ENCODE results near the gene PCDHA5.
"Not testable (repeated sequence)": the region's sequence is repeated elsewhere in the genome, so short reads cannot be mapped to it uniquely, and the experiment has no call there.

Gene PCDHA5

DNA sequence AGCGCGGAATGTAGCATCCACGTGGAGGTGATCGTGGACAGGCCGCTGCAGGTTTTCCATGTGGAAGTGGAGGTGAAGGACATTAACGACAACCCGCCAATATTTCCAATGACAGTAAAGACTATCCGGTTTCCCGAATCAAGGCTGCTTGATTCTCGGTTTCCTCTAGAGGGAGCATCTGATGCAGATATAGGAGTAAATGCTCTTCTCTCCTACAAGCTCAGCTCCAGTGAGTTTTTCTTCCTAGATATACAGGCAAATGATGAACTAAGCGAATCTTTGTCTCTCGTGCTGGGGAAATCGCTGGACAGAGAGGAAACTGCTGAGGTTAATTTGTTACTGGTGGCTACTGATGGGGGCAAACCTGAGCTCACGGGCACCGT, 26.2 kb upstream of the PCDHA5 start:
- H3K27ac ChIP-seq, result peak overlapping the region; percentile 53
- 0 out of 2 replicates have a peak, but pooled peaks have one; percentile 11 for TF ChIP-seq CTCF (IDR thresholded peaks at IDR 0.05)
- no peak for TF ChIP-seq ZFX (IDR thresholded peaks at IDR 0.05; ENCODE audit: borderline replicate concordance)

DNA sequence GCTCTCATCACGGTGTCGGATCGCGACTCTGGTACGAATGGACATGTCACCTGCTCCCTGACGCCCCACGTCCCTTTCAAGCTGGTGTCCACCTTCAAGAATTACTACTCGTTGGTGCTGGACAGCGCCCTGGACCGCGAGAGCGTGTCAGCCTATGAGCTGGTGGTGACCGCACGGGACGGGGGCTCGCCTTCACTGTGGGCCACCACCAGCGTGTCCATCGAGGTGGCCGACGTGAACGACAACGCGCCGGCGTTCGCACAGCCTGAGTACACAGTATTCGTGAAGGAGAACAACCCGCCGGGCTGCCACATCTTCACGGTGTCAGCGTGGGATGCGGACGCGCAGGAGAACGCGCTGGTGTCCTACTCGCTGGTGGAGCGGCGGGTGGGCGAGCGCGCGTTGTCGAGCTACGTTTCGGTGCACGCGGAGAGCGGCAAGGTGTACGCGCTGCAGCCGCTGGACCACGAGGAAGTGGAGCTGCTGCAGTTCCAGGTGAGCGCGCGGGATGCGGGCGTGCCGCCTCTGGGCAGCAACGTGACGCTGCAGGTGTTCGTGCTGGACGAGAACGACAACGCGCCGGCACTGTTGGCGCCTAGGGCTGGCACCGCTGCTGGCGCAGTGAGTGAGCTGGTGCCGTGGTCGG, 25.2 kb upstream of the PCDHA5 start:
- H3K27ac ChIP-seq, result not testable (repeated sequence)

GRCh38 chr5:140796718-140797095, 24.7 kb upstream of the PCDHA5 start:
- no peak overlapping the region for H3K27ac ChIP-seq
- TF ChIP-seq ZFX (IDR thresholded peaks at IDR 0.05; ENCODE audit: borderline replicate concordance) (no peak), CTCF (IDR thresholded peaks at IDR 0.05) (no peak)

GRCh38 chr5:140800816-140801493, 20.5 kb upstream of the PCDHA5 start, which contains the start of gene PCDHA3:
PCDHA3 (plus strand) TSS chr5:140801057.
- no peak within 1 kb of the TSS for H3K27ac ChIP-seq
- TF ChIP-seq CTCF (IDR thresholded peaks at IDR 0.05) (peak; percentile 31; the same call in 1 of the 2 replicates), ZFX (IDR thresholded peaks at IDR 0.05; ENCODE audit: borderline replicate concordance) (no peak)

- TF ChIP-seq ZFX (IDR thresholded peaks at IDR 0.05; ENCODE audit: borderline replicate concordance) (no peak), CTCF (IDR thresholded peaks at IDR 0.05) (no peak)
- no peak overlapping the region for H3K27ac ChIP-seq
Observed at GRCh38 chr5:140801494-140801841, 19.9 kb upstream of the PCDHA5 start.

DNA sequence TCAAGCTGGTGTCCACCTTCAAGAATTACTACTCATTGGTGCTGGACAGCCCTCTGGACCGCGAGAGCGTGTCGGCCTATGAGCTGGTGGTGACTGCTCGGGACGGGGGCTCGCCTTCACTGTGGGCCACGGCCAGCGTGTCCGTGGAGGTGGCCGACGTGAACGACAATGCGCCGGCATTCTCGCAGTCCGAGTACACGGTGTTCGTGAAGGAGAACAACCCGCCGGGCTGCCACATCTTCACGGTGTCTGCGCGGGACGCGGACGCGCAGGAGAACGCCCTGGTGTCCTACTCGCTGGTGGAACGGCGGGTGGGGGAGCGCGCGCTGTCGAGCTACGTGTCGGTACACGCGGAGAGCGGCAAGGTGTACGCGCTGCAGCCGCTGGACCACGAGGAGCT, 19.0 kb upstream of the PCDHA5 start:
- H3K27ac ChIP-seq, result not testable (repeated sequence)

GRCh38 chr5:140802781-140803271, 18.6 kb upstream of the PCDHA5 start:
- no peak for TF ChIP-seq CTCF (IDR thresholded peaks at IDR 0.05)
- TF ChIP-seq ZFX (IDR thresholded peaks at IDR 0.05; ENCODE audit: borderline replicate concordance), result no peak
- H3K27ac ChIP-seq, result no peak overlapping the region

DNA sequence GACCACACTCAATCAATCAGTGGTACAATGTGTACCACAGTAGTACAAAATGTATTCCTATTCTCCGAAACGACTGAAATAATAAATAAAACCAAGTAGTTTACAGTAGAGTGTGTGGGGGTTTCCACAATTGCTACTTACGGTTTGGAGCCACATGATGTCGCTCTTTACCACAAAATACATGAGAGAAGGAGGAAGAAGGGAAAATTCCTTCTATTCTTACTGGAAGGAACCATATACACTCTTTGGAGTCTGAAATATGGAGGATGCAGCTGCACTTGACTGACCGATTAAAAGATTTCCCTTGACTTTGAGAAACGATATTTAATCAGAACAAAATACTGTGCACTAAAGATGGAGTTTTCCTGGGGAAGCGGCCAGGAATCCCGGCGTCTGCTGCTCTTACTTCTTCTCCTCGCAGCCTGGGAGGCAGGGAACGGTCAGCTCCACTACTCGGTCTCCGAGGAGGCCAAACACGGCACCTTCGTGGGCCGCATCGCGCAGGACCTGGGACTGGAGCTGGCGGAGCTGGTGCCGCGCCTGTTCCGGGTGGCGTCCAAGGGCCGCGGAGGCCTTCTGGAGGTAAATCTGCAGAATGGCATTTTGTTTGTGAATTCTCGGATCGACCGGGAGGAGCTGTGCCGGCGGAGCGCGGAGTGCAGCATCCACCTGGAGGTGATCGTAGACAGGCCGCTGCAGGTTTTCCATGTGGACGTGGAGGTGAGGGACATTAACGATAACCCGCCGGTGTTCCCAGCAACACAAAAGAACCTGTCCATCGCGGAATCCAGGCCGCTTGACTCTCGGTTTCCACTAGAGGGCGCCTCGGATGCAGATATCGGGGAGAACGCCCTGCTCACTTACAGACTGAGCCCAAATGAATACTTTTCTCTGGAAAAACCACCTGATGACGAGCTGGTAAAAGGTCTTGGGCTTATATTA, 14.3 kb upstream of the PCDHA5 start, which contains the start of gene PCDHA4:
Gene PCDHA4 (plus strand): TSS at position 235 of the 942 bp plus-strand sequence.
- TF ChIP-seq ZFX (IDR thresholded peaks at IDR 0.05; ENCODE audit: borderline replicate concordance), result no peak
- TF ChIP-seq CTCF (IDR thresholded peaks at IDR 0.05), result peak; percentile 80
- peak within 1 kb of the TSS; percentile 78 for H3K27ac ChIP-seq

DNA sequence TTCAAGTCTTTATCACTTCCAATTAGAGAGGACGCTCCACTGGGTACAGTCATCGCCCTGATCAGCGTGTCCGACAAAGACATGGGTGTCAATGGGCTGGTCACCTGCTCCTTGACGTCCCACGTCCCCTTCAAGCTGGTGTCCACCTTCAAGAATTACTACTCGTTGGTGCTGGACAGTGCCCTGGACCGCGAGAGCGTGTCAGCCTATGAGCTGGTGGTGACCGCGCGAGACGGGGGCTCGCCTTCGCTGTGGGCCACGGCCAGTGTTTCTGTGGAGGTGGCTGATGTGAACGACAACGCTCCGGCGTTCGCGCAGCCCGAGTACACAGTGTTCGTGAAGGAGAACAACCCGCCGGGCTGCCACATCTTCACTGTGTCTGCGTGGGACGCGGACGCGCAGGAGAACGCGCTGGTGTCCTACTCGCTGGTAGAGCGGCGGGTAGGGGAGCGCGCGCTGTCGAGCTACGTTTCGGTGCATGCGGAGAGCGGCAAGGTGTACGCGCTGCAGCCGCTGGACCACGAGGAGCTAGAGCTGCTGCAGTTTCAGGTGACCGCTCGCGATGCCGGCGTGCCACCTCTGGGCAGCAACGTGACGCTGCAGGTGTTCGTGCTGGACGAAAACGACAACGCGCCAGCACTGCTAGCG, 13.0 kb upstream of the PCDHA5 start:
- not testable (repeated sequence) for H3K27ac ChIP-seq
